ENCODE measurements around the gene SMG6.

Gene SMG6

GRCh38 chr17:2053380-2054261 lies 250.0 kb downstream of the SMG6 start:
- in situ Hi-C loops (cut with HindIII; ENCODE audit: low pct_ligation_motif_present, low pct_unique_long_range_greater_than_20kb, low sequenced_read_pairs), result no loop called here
- DNase-seq, result peak; percentile 76

GRCh38 chr17:2051933-2052559 lies 251.5 kb downstream of the SMG6 start:
- in situ Hi-C loops (cut with HindIII; ENCODE audit: low pct_ligation_motif_present, low pct_unique_long_range_greater_than_20kb, low sequenced_read_pairs), result no loop called here
- DNase-seq, result no peak

- DNase-seq, result peak; percentile 40
- in situ Hi-C loops (cut with HindIII; ENCODE audit: low pct_ligation_motif_present, low pct_unique_long_range_greater_than_20kb, low sequenced_read_pairs), result no loop called here
Measured at GRCh38 chr17:2051061-2051932, 252.3 kb downstream of the SMG6 start.

GRCh38 chr17:2050300-2051060 lies 253.1 kb downstream of the SMG6 start:
- DNase-seq, result peak; percentile 81
- in situ Hi-C loops (cut with HindIII; ENCODE audit: low pct_ligation_motif_present, low pct_unique_long_range_greater_than_20kb, low sequenced_read_pairs), result no loop called here

- in situ Hi-C loops (cut with HindIII; ENCODE audit: low pct_ligation_motif_present, low pct_unique_long_range_greater_than_20kb, low sequenced_read_pairs), result loop anchor here (25.0 kb wide), 1 partner anchor 162 kb away; no protein-coding TSS in a partner anchor
- DNase-seq, result peak; percentile 83
Measured at GRCh38 chr17:2049333-2050299, 254.0 kb downstream of the SMG6 start.

GRCh38 chr17:2048805-2049204 lies 254.8 kb downstream of the SMG6 start:
- peak; percentile 34 for DNase-seq
- in situ Hi-C loops (cut with HindIII; ENCODE audit: low pct_ligation_motif_present, low pct_unique_long_range_greater_than_20kb, low sequenced_read_pairs), result loop anchor here (25.0 kb wide), 1 partner anchor 162 kb away; no protein-coding TSS in a partner anchor

GRCh38 chr17:2047590-2047989 lies 256.0 kb downstream of the SMG6 start:
- in situ Hi-C loops (cut with HindIII; ENCODE audit: low pct_ligation_motif_present, low pct_unique_long_range_greater_than_20kb, low sequenced_read_pairs), result loop anchor here (25.0 kb wide), 1 partner anchor 160 kb away; no protein-coding TSS in a partner anchor
- DNase-seq, result no peak

GRCh38 chr17:2044263-2044894 lies 259.2 kb downstream of the SMG6 start:
- in situ Hi-C loops (cut with HindIII; ENCODE audit: low pct_ligation_motif_present, low pct_unique_long_range_greater_than_20kb, low sequenced_read_pairs), result loop anchor here (25.0 kb wide), 1 partner anchor 157 kb away; no protein-coding TSS in a partner anchor
- DNase-seq, result no peak

GRCh38 chr17:2043785-2044184 lies 259.8 kb downstream of the SMG6 start:
- DNase-seq, result peak; percentile 62
- in situ Hi-C loops (cut with HindIII; ENCODE audit: low pct_ligation_motif_present, low pct_unique_long_range_greater_than_20kb, low sequenced_read_pairs), result loop anchor here (25.0 kb wide), 1 partner anchor 156 kb away; no protein-coding TSS in a partner anchor

GRCh38 chr17:2042933-2043332 lies 260.7 kb downstream of the SMG6 start:
- in situ Hi-C loops (cut with HindIII; ENCODE audit: low pct_ligation_motif_present, low pct_unique_long_range_greater_than_20kb, low sequenced_read_pairs), result loop anchor here (25.0 kb wide), 1 partner anchor 156 kb away; no protein-coding TSS in a partner anchor
- DNase-seq, result no peak

GRCh38 chr17:2042390-2042847 lies 261.2 kb downstream of the SMG6 start:
- DNase-seq, result peak; percentile 65
- in situ Hi-C loops (cut with HindIII; ENCODE audit: low pct_ligation_motif_present, low pct_unique_long_range_greater_than_20kb, low sequenced_read_pairs), result loop anchor here (25.0 kb wide), 1 partner anchor 155 kb away; no protein-coding TSS in a partner anchor

- peak; percentile 97 for DNase-seq
- in situ Hi-C loops (cut with HindIII; ENCODE audit: low pct_ligation_motif_present, low pct_unique_long_range_greater_than_20kb, low sequenced_read_pairs), result loop anchor here (25.0 kb wide), 1 partner anchor 154 kb away; no protein-coding TSS in a partner anchor
Measured at GRCh38 chr17:2041561-2042389, 261.8 kb downstream of the SMG6 start, which contains the start of gene OVCA2. OVCA2 (plus strand) TSS chr17:2042022; CDS start chr17:2042048, 26 bp downstream.

GRCh38 chr17:2040942-2041560 lies 262.5 kb downstream of the SMG6 start:
- DNase-seq, result no peak
- in situ Hi-C loops (cut with HindIII; ENCODE audit: low pct_ligation_motif_present, low pct_unique_long_range_greater_than_20kb, low sequenced_read_pairs), result loop anchor here (25.0 kb wide), 1 partner anchor 154 kb away; no protein-coding TSS in a partner anchor

- DNase-seq, result no peak
- in situ Hi-C loops (cut with HindIII; ENCODE audit: low pct_ligation_motif_present, low pct_unique_long_range_greater_than_20kb, low sequenced_read_pairs), result loop anchor here (25.0 kb wide), 1 partner anchor 153 kb away; no protein-coding TSS in a partner anchor
Measured at GRCh38 chr17:2040219-2040827, 263.3 kb downstream of the SMG6 start.
